ENCODE data around the gene PARD3. TPM values are rescaled to one million over a fixed set of nuclear protein-coding genes. Genes with fewer than 3 reads are reported as not detected.

PARD3 gene
- total RNA-seq, 1 experiment from 2014 or later, result 54.0 TPM

- Histone ChIP-seq H3K9me3 (replicated peaks) (no peaks in the 10 kb centered on the region), H3K36me3 (peaks cover 2% of the 10 kb centered on the region; the same call in 1 of the 2 replicates), H3K27ac (peak overlapping the region; percentile 38; the same call in 1 of the 2 replicates), H3K27me3 (replicated peaks) (no peaks in the 10 kb centered on the region), H3K4me1 (replicated peaks) (peaks cover 9% of the 10 kb centered on the region), H3K4me3 (no peak overlapping the region)
- no peak for DNase-seq (ENCODE audit: low read depth in 1 of 2, low spot score in 2 of 2)
Observed at GRCh38 chr10:34389801-34390200, 425.3 kb downstream of the PARD3 start.

GRCh38 chr10:34386921-34387320 lies 428.2 kb downstream of the PARD3 start:
- Histone ChIP-seq H3K27ac (no peak overlapping the region), H3K27me3 (replicated peaks) (no peaks in the 10 kb centered on the region), H3K4me1 (replicated peaks) (peaks cover 9% of the 10 kb centered on the region), H3K36me3 (peaks cover 7% of the 10 kb centered on the region; the same call in 1 of the 2 replicates), H3K9me3 (replicated peaks) (no peaks in the 10 kb centered on the region), H3K4me3 (no peak overlapping the region)
- no peak for DNase-seq (ENCODE audit: low read depth in 1 of 2, low spot score in 2 of 2)

GRCh38 chr10:34384372-34384771 lies 430.7 kb downstream of the PARD3 start:
- no peak overlapping the region for H3K27ac ChIP-seq
- no peaks in the 10 kb centered on the region for H3K9me3 ChIP-seq (replicated peaks)
- no peak for DNase-seq (ENCODE audit: low read depth in 1 of 2, low spot score in 2 of 2)
- no peaks in the 10 kb centered on the region for H3K27me3 ChIP-seq (replicated peaks)
- H3K36me3 ChIP-seq, result peaks cover 7% of the 10 kb centered on the region; the same call in 1 of the 2 replicates
- H3K4me1 ChIP-seq (replicated peaks), result peaks cover 2% of the 10 kb centered on the region; the same call in 1 of the 2 replicates
- no peak overlapping the region for H3K4me3 ChIP-seq

GRCh38 chr10:34382626-34383025 lies 432.5 kb downstream of the PARD3 start:
- Histone ChIP-seq H3K4me1 (replicated peaks) (no peaks in the 10 kb centered on the region), H3K27ac (no peak overlapping the region), H3K36me3 (0 out of 2 replicates have a peak, but pooled peaks cover 5% of the 10 kb centered on the region), H3K4me3 (no peak overlapping the region), H3K9me3 (replicated peaks) (no peaks in the 10 kb centered on the region), H3K27me3 (replicated peaks) (no peaks in the 10 kb centered on the region)
- no peak for DNase-seq (ENCODE audit: low read depth in 1 of 2, low spot score in 2 of 2)

- H3K9me3 ChIP-seq (replicated peaks), result no peaks in the 10 kb centered on the region
- H3K4me3 ChIP-seq, result no peak overlapping the region
- DNase-seq (ENCODE audit: low read depth in 1 of 2, low spot score in 2 of 2), result no peak
- H3K27me3 ChIP-seq (replicated peaks), result no peaks in the 10 kb centered on the region
- no peak overlapping the region for H3K27ac ChIP-seq
- H3K36me3 ChIP-seq, result 0 out of 2 replicates have a peak, but pooled peaks cover 8% of the 10 kb centered on the region
- H3K4me1 ChIP-seq (replicated peaks), result no peaks in the 10 kb centered on the region
Observed at GRCh38 chr10:34380856-34381255, 434.2 kb downstream of the PARD3 start.

GRCh38 chr10:34378297-34378696 lies 436.8 kb downstream of the PARD3 start:
- 0 out of 2 replicates have a peak, but pooled peaks cover 10% of the 10 kb centered on the region for H3K36me3 ChIP-seq
- H3K4me1 ChIP-seq (replicated peaks), result no peaks in the 10 kb centered on the region
- no peaks in the 10 kb centered on the region for H3K27me3 ChIP-seq (replicated peaks)
- H3K4me3 ChIP-seq, result no peak overlapping the region
- H3K27ac ChIP-seq, result no peak overlapping the region
- no peaks in the 10 kb centered on the region for H3K9me3 ChIP-seq (replicated peaks)
- DNase-seq (ENCODE audit: low read depth in 1 of 2, low spot score in 2 of 2), result no peak

- H3K36me3 ChIP-seq, result 0 out of 2 replicates have a peak, but pooled peaks cover 10% of the 10 kb centered on the region
- H3K4me1 ChIP-seq (replicated peaks), result no peaks in the 10 kb centered on the region
- no peaks in the 10 kb centered on the region for H3K9me3 ChIP-seq (replicated peaks)
- no peak overlapping the region for H3K4me3 ChIP-seq
- DNase-seq (ENCODE audit: low read depth in 1 of 2, low spot score in 2 of 2), result no peak
- no peak overlapping the region for H3K27ac ChIP-seq
- no peaks in the 10 kb centered on the region for H3K27me3 ChIP-seq (replicated peaks)
Observed at GRCh38 chr10:34377833-34378232, 437.3 kb downstream of the PARD3 start.

- no peak overlapping the region for H3K4me3 ChIP-seq
- no peak overlapping the region for H3K27ac ChIP-seq
- no peaks in the 10 kb centered on the region for H3K4me1 ChIP-seq (replicated peaks)
- H3K9me3 ChIP-seq (replicated peaks), result no peaks in the 10 kb centered on the region
- no peaks in the 10 kb centered on the region for H3K27me3 ChIP-seq (replicated peaks)
- DNase-seq (ENCODE audit: low read depth in 1 of 2, low spot score in 2 of 2), result no peak
- H3K36me3 ChIP-seq, result peaks cover 5% of the 10 kb centered on the region; the same call in 1 of the 2 replicates
Observed at GRCh38 chr10:34374356-34375045, 440.6 kb downstream of the PARD3 start.

GRCh38 chr10:34373211-34373610 lies 441.9 kb downstream of the PARD3 start:
- H3K4me3 ChIP-seq, result no peak overlapping the region
- H3K27ac ChIP-seq, result no peak overlapping the region

GRCh38 chr10:34372509-34372908 lies 442.6 kb downstream of the PARD3 start:
- Histone ChIP-seq H3K36me3 (peaks cover 5% of the 10 kb centered on the region; the same call in 1 of the 2 replicates), H3K27ac (no peak overlapping the region), H3K9me3 (replicated peaks) (no peaks in the 10 kb centered on the region), H3K27me3 (replicated peaks) (no peaks in the 10 kb centered on the region), H3K4me1 (replicated peaks) (no peaks in the 10 kb centered on the region), H3K4me3 (no peak overlapping the region)
- no peak for DNase-seq (ENCODE audit: low read depth in 1 of 2, low spot score in 2 of 2)

More at GRCh38 chr10:34373211-34373610, 441.9 kb downstream of the PARD3 start:
- Histone ChIP-seq H3K9me3 (replicated peaks) (no peaks in the 10 kb centered on the region), H3K4me1 (replicated peaks) (no peaks in the 10 kb centered on the region), H3K36me3 (peaks cover 5% of the 10 kb centered on the region; the same call in 1 of the 2 replicates), H3K27me3 (replicated peaks) (no peaks in the 10 kb centered on the region)
- no peak for DNase-seq (ENCODE audit: low read depth in 1 of 2, low spot score in 2 of 2)

GRCh38 chr10:34370126-34370525 lies 445.0 kb downstream of the PARD3 start:
- no peak overlapping the region for H3K27ac ChIP-seq
- no peaks in the 10 kb centered on the region for H3K9me3 ChIP-seq (replicated peaks)
- no peaks in the 10 kb centered on the region for H3K27me3 ChIP-seq (replicated peaks)
- H3K4me3 ChIP-seq, result no peak overlapping the region
- DNase-seq (ENCODE audit: low read depth in 1 of 2, low spot score in 2 of 2), result no peak
- H3K36me3 ChIP-seq, result peaks cover 2% of the 10 kb centered on the region; the same call in 1 of the 2 replicates
- H3K4me1 ChIP-seq (replicated peaks), result no peaks in the 10 kb centered on the region

GRCh38 chr10:34369120-34369519 lies 446.0 kb downstream of the PARD3 start:
- H3K36me3 ChIP-seq, result no peaks in the 10 kb centered on the region; the same call in 1 of the 2 replicates
- no peak overlapping the region for H3K27ac ChIP-seq
- no peak overlapping the region for H3K4me3 ChIP-seq
- H3K4me1 ChIP-seq (replicated peaks), result no peaks in the 10 kb centered on the region
- H3K9me3 ChIP-seq (replicated peaks), result no peaks in the 10 kb centered on the region
- no peak for DNase-seq (ENCODE audit: low read depth in 1 of 2, low spot score in 2 of 2)
- H3K27me3 ChIP-seq (replicated peaks), result no peaks in the 10 kb centered on the region

GRCh38 chr10:34364253-34365037 lies 450.7 kb downstream of the PARD3 start:
- no peak for DNase-seq (ENCODE audit: low read depth in 1 of 2, low spot score in 2 of 2)
- H3K4me3 ChIP-seq, result no peak overlapping the region
- H3K27ac ChIP-seq, result no peak overlapping the region
- H3K27me3 ChIP-seq (replicated peaks), result no peaks in the 10 kb centered on the region
- H3K36me3 ChIP-seq, result no peaks in the 10 kb centered on the region; the same call in 1 of the 2 replicates
- H3K4me1 ChIP-seq (replicated peaks), result peaks cover 11% of the 10 kb centered on the region; the same call in 1 of the 2 replicates
- no peaks in the 10 kb centered on the region for H3K9me3 ChIP-seq (replicated peaks)

GRCh38 chr10:34360984-34361383 lies 454.1 kb downstream of the PARD3 start:
- H3K36me3 ChIP-seq, result no peaks in the 10 kb centered on the region
- H3K27ac ChIP-seq, result no peak overlapping the region
- no peak for DNase-seq (ENCODE audit: low read depth in 1 of 2, low spot score in 2 of 2)
- H3K9me3 ChIP-seq (replicated peaks), result no peaks in the 10 kb centered on the region
- no peak overlapping the region for H3K4me3 ChIP-seq
- peaks cover 11% of the 10 kb centered on the region; the same call in 1 of the 2 replicates for H3K4me1 ChIP-seq (replicated peaks)
- no peaks in the 10 kb centered on the region for H3K27me3 ChIP-seq (replicated peaks)
